Spleen (tissue), 11 donors: ENCODE data around the gene IPCEF1. TPM values are rescaled to one million over a fixed set of nuclear protein-coding genes. Genes with fewer than 3 reads are reported as not detected.

Experiments
- DNase-seq: peaks from one replicate; pipeline ENCODE4 v3.0.0-alpha.2; 2020
- H3K27ac ChIP-seq, 8 donors: fragments of 200-600 bp; sonication (generic) in 7 of 8; 1 replicate in 4 of 8; 2 replicates in 4 of 8; pipeline versions ENCODE4 v1.5.0 to v1.8.0; 2016 to 2021; ENCODE audit warnings: inconsistent platforms in 4 of 8, mild to moderate bottlenecking in 4 of 8, moderate library complexity in 1 of 8
- H3K27me3 ChIP-seq, 7 donors: fragments of 200-600 bp; sonication (generic) in 6 of 7; replicated peaks in 1 of 7; 1 replicate in 4 of 7; 2 replicates in 3 of 7; pipeline versions ENCODE4 v1.5.0 to v1.8.0; 2016 to 2021; ENCODE audit warnings: inconsistent platforms in 3 of 7, mild to moderate bottlenecking in 1 of 7
- H3K36me3 ChIP-seq, 6 donors: fragments of 200-600 bp; sonication (generic) in 5 of 6; 1 replicate in 4 of 6; 2 replicates in 2 of 6; pipeline versions ENCODE4 v1.5.0 to v1.8.0; 2016 to 2021; ENCODE audit warnings: inconsistent platforms in 2 of 6
- H3K4me1 ChIP-seq, 6 donors: fragments of 200-600 bp; sonication (generic) in 5 of 6; 1 replicate in 3 of 6; 2 replicates in 3 of 6; pipeline versions ENCODE4 v1.5.0 to v1.8.0; 2016 to 2021; ENCODE audit warnings: inconsistent platforms in 3 of 6
- H3K4me3 ChIP-seq, 8 donors: fragments of 200-600 bp; sonication (generic) in 7 of 8; 1 replicate in 4 of 8; 2 replicates in 4 of 8; pipeline versions ENCODE4 v1.5.0 to v1.8.0; 2016 to 2021; ENCODE audit warnings: inconsistent platforms in 4 of 8, mild to moderate bottlenecking in 4 of 8, moderate library complexity in 2 of 8
- H3K9me3 ChIP-seq, 8 donors: fragments of 200-600 bp; sonication (generic) in 7 of 8; 1 replicate in 4 of 8; 2 replicates in 4 of 8; pipeline versions ENCODE4 v1.5.0 to v1.8.0; 2016 to 2021; ENCODE audit warnings: inconsistent platforms in 4 of 8
- POLR2A ChIP-seq, 3 donors: fragments of 450-650 bp; IDR thresholded peaks; one replicate each; pipeline ENCODE4 v1.5.1; 2017; ENCODE audit warnings: antibody characterized with exemption in 3 of 3, mild to moderate bottlenecking in 1 of 3
- POLR2AphosphoS5 ChIP-seq, 3 donors: sonication (generic); formaldehyde crosslinking; IDR thresholded peaks; one replicate each; pipeline ENCODE4 v1.5.1; 2017; ENCODE audit warnings: antibody characterized with exemption in 3 of 3
- WGBS, 5 donors: extraction: QIAGEN DNeasy Blood & Tissue Kit in 3 of 5; methylation state at CpG; one replicate each; pipeline versions ENCODE4 v1.1.5 to v1.1.7; 2013 to 2018; 5-methylcytosine and 5-hydroxymethylcytosine counted together
- intact Hi-C: fragments of 100-400 bp; cut with DNase I; formaldehyde crosslinking; loops from one replicate; pipeline ENCODE4 v1.15.0; 2023; ENCODE audit warnings: low total_unique reads
- polyA plus RNA-seq, 3 donors: library from polyadenylated mRNA; stranded (reverse); fragments of 200-250 nt; gene quantifications; one replicate each; pipeline ENCODE4 v1.2.1, GENCODE V29; 2013
- total RNA-seq, 7 donors: library from RNA; depleted of rRNA in 3 of 7; stranded (reverse); fragments of >200 nt in 3 of 7; fragmentation: NEBNext Ultra II Directional in 4 of 7; extraction: Animal tissue kit (Norgen Biotek cat#: 25700) in 4 of 7; gene quantifications; one replicate each; pipeline versions ENCODE4 v1.1.0 to v1.2.1, GENCODE V29; 2016 to 2021
- TF ChIP-seq, protein P1 (sequence below), 11 experiments: fragments of 200-600 bp in 7 of 11; fragments of 450-650 bp in 4 of 11; sonication (generic) in 4 of 11; IDR thresholded peaks in 8 of 11; conservative IDR thresholded peaks in 3 of 11; 1 replicate in 7 of 11; 2 replicates in 4 of 11; pipeline versions ENCODE4 v1.4.0 to v1.8.0; 2016 to 2021; ENCODE audit warnings: antibody characterized with exemption in 11 of 11, inconsistent platforms in 4 of 11, mild to moderate bottlenecking in 1 of 11
- donor health status: healthy with polysubstance abuse.
- donor health status: DM: no; HTN: no; CAD: no; lungs with moderate emphysema.
- donor health status: DM: no; HTN: no; CAD: no.
- donor health status: Bipolar disorder and iron deficiency.
- donor health status: healthy.
- donor health status: DM: no; HTN: no; CAD: no.
- donor health status: DM: yes; HTN: yes; CAD: no.

IPCEF1 gene
- total and polyA plus RNA-seq, 10 donors, result 1.4 to 32.2 (median 26.2) TPM

DNA sequence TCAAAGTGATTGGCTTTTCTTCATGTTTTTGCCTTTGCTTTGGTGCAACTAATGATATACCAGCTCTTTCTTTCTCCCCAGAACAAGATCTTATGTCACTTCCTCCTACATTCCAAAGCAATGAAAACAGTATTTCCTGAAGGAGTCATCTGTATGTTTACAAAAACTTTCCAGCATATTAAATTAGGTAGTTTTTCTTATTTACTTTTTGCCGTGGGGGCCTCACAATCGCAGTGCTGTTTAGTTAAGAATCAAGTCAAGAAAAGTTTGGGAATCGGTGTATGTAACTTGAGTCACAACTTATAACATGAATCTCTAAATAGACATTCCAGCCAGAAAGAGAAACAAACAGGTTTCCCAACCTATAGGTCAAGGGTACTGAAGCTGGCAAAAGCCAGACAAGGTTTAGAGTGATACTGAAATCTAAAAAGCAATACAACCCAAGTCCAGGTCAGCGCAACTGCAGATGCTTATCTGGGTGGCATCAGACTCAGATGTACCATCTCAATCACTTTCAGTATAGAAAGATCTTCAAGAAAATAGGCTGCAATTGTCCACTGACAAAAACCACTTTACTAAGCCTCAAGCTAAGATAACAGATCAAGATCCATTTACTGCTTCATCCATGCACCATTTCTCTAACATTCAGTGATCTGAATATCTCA, 63.6 kb downstream of the IPCEF1 start:
- H3K4me1 ChIP-seq, result peaks cover 0 to 31% (median 3%) of the 10 kb centered on the region in 6 donors
- no peaks in the 10 kb centered on the region for H3K9me3 ChIP-seq
- H3K4me3 ChIP-seq, result no peak overlapping the region
- TF ChIP-seq POLR2A (IDR thresholded peaks at IDR 0.05) (no peak), POLR2AphosphoS5 (IDR thresholded peaks at IDR 0.05) (no peak)
- TF ChIP-seq, protein P1, sequence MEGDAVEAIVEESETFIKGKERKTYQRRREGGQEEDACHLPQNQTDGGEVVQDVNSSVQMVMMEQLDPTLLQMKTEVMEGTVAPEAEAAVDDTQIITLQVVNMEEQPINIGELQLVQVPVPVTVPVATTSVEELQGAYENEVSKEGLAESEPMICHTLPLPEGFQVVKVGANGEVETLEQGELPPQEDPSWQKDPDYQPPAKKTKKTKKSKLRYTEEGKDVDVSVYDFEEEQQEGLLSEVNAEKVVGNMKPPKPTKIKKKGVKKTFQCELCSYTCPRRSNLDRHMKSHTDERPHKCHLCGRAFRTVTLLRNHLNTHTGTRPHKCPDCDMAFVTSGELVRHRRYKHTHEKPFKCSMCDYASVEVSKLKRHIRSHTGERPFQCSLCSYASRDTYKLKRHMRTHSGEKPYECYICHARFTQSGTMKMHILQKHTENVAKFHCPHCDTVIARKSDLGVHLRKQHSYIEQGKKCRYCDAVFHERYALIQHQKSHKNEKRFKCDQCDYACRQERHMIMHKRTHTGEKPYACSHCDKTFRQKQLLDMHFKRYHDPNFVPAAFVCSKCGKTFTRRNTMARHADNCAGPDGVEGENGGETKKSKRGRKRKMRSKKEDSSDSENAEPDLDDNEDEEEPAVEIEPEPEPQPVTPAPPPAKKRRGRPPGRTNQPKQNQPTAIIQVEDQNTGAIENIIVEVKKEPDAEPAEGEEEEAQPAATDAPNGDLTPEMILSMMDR (IDR thresholded peaks at IDR 0.05 in 8 of 11, conservative IDR thresholded peaks at IDR 0.05 in 3 of 11), result no peak
- intact Hi-C loops, result no loop called here
- WGBS, 5 donors, result 83 to 92% (median 87%) methylated on average over 4 of the region's 4 CpGs
- no peak for DNase-seq
- H3K27me3 ChIP-seq, result no peaks in the 10 kb centered on the region
- no peaks in the 10 kb centered on the region for H3K36me3 ChIP-seq
- no peak overlapping the region for H3K27ac ChIP-seq

DNA sequence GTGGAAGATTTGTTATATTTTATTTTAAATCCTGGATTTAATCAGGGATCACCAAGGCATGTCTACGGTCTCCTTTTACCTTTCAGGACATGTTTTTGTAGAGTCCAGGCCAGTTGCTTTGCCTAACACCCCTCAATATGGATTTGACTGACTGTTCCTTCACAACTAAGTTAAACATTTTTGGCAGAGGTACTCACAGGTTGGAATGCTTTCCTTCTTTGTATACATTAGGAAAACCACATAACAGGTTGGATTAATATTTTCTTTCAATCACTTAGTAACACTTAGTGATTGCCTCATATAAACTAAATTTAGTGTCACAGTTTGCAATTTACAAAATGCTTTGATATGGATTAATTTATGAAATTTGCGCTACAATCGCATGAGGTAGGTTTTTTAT, 64.5 kb downstream of the IPCEF1 start:
- no peak for TF ChIP-seq POLR2A (IDR thresholded peaks at IDR 0.05)
- no peak for DNase-seq
- Histone ChIP-seq H3K4me1 (peaks cover 0 to 24% (median 3%) of the 10 kb centered on the region in 6 donors), H3K27ac (no peak overlapping the region), H3K27me3 (no peaks in the 10 kb centered on the region), H3K9me3 (no peaks in the 10 kb centered on the region), H3K4me3 (no peak overlapping the region), H3K36me3 (no peaks in the 10 kb centered on the region)
- intact Hi-C loops, result no loop called here
- 66 to 85% (median 79%) methylated on average over 3 of the region's 3 CpGs for WGBS, 5 donors

DNA sequence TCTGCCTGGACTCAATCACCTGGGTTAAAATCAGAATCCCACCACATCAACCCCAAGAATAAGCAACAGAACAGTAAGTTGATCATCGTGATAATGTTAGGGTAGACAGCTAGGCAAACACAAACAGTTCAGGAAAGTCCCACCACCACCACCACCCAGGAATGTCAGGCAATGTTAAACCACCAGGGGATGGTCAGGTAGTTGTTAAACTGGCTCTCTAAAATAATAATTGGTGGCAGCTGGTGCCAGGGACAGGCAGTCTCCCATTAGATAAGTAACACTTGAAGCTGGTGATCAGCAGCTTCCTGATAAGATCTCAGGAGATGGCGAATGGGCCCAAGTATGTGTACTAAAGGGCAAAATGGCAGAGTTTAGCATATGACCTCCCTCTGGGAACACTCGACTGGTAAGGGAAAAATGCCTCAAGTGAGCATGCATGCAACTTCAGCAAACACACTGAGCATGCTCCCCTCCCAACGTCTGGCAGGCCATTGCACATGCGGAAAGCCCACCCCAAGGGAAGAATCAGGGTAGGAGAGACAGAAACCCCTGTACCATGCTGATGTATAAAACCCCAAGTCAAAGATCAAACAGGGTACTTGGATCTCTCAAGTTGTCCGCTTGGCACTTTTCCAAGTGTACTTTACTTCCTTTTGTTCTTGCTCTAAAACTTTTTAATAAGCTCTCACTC, 66.6 kb downstream of the IPCEF1 start:
- TF ChIP-seq, protein P1 (IDR thresholded peaks at IDR 0.05 in 8 of 11, conservative IDR thresholded peaks at IDR 0.05 in 3 of 11), result no peak
- TF ChIP-seq POLR2AphosphoS5 (IDR thresholded peaks at IDR 0.05) (no peak), POLR2A (IDR thresholded peaks at IDR 0.05) (no peak)
- H3K27ac ChIP-seq, result no peak overlapping the region
- no peak for DNase-seq
- H3K27me3 ChIP-seq, result no peaks in the 10 kb centered on the region
- no peaks in the 10 kb centered on the region for H3K9me3 ChIP-seq
- peaks cover 0 to 5% (median 0%) of the 10 kb centered on the region in 6 donors for H3K36me3 ChIP-seq
- 86 to 95% (median 91%) methylated on average over 6 of the region's 6 CpGs for WGBS, 5 donors
- H3K4me3 ChIP-seq, result no peak overlapping the region
- peaks cover 0 to 27% (median 3%) of the 10 kb centered on the region in 6 donors for H3K4me1 ChIP-seq
- intact Hi-C loops, result no loop called here

DNA sequence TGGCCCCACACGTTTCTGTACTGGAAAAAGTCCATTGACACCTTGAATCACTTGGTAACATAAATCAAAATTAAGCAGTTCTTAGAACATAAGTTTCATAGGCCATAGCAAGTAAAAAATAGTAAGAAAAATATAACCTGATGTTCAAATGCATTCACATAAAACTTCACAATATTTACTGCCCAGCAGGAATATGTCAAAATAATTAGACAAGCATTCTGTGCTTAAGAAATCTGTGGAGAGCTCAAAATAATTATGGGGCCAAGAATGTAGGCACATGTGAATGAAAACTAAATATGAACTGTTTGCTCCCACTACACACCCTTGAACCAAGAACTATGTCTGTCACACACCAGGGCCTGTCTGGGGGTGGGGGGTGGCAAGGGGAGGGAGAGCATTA, 70.8 kb downstream of the IPCEF1 start:
- Histone ChIP-seq H3K27ac (no peak overlapping the region), H3K4me3 (no peak overlapping the region), H3K9me3 (peaks cover 0 to 7% (median 2%) of the 10 kb centered on the region in 8 donors), H3K4me1 (peaks cover 0 to 8% (median 0%) of the 10 kb centered on the region in 6 donors), H3K36me3 (peaks cover 0 to 5% (median 0%) of the 10 kb centered on the region in 6 donors), H3K27me3 (no peaks in the 10 kb centered on the region)
- TF ChIP-seq, protein P1 (IDR thresholded peaks at IDR 0.05 in 8 of 11, conservative IDR thresholded peaks at IDR 0.05 in 3 of 11), result no peak
- TF ChIP-seq POLR2AphosphoS5 (IDR thresholded peaks at IDR 0.05), result no peak
- TF ChIP-seq POLR2A (IDR thresholded peaks at IDR 0.05), result no peak
- WGBS, 5 donors, result 64 to 76% (median 67%) methylated on average over 1 of the region's 1 CpG
- intact Hi-C loops, result no loop called here
- no peak for DNase-seq
